Mammary epithelial cell (primary cell): ENCODE data around the gene B3GNT3.

Source experiments
- EZH2 ChIP-seq: IDR thresholded peaks from 2 replicates; pipeline ENCODE4 v1.6.1; 2012; ENCODE audit warnings: low read length, inconsistent platforms, borderline replicate concordance
- TF ChIP-seq, protein P1 (sequence below), 2 donors: IDR thresholded peaks in 1 of 2; conservative IDR thresholded peaks in 1 of 2; 2 replicates each; pipeline ENCODE4 v1.5.1; 2011 to 2012; ENCODE audit warnings: inconsistent platforms in 2 of 2, low read length in 2 of 2, mild to moderate bottlenecking in 2 of 2, control low read depth in 1 of 2, low read depth in 1 of 2; ENCODE audit not compliant: insufficient read depth in 1 of 2; ENCODE audit errors: extremely low read depth in 1 of 2

DNA sequence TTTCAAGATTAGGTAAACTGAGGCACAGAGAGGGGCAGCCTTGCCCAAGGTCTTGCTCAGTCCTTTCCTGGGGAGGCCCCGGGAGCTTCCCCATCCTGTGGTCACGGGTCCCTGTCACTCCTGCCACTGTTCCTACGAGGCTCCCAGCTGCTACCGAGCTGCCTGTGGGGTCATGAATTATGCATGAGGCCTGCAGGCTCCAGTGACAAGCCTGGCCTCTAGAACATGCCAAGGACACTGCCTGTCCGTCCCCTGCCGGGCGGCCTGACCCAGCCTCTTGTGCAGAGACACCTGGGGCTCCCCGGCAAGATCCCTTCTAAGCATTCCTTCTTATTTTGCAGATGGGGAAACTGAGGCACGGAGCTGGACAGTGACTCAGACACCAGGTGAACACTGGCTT is 41.0 kb upstream of the B3GNT3 start:
- TF ChIP-seq, protein P1, sequence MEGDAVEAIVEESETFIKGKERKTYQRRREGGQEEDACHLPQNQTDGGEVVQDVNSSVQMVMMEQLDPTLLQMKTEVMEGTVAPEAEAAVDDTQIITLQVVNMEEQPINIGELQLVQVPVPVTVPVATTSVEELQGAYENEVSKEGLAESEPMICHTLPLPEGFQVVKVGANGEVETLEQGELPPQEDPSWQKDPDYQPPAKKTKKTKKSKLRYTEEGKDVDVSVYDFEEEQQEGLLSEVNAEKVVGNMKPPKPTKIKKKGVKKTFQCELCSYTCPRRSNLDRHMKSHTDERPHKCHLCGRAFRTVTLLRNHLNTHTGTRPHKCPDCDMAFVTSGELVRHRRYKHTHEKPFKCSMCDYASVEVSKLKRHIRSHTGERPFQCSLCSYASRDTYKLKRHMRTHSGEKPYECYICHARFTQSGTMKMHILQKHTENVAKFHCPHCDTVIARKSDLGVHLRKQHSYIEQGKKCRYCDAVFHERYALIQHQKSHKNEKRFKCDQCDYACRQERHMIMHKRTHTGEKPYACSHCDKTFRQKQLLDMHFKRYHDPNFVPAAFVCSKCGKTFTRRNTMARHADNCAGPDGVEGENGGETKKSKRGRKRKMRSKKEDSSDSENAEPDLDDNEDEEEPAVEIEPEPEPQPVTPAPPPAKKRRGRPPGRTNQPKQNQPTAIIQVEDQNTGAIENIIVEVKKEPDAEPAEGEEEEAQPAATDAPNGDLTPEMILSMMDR (conservative IDR thresholded peaks at IDR 0.05 in 1 of 2, IDR thresholded peaks at IDR 0.05 in 1 of 2; ENCODE audit: extremely low read depth in 1 of 2, insufficient read depth in 1 of 2, low read depth in 1 of 2, low read length in 2 of 2): no peak
- TF ChIP-seq EZH2: no peak
